K562 (cell line): ENCODE data around the gene LUZP1. TPM values are rescaled to one million over a fixed set of nuclear protein-coding genes. Genes with fewer than 3 reads are reported as not detected.

ENCODE experiments used
- ATAC-seq: fragments of 200-7000 bp; cut with Tn5 transposase; 3 replicates; pipeline ENCODE4 v1.9.1; 2020; ENCODE audit warnings: moderate library complexity
- BruUV-seq: library from RNA; stranded (reverse); fragments of 400-500 nt; replicated peaks from 2 replicates; lab custom pipeline; 2021; lab: Mats Ljungman, UMichigan
- CTCF ChIA-PET: fragments of 300-600 bp; formaldehyde crosslinking; extraction: SDS; loops from one replicate; lab custom pipeline; 2021; ENCODE audit warnings: low intra/inter-chr PET ratio; lab: Yijun Ruan, JAX
- POLR2A ChIA-PET: fragments of 300-600, 350-650 bp; sonication (Branson Sonifier 250); formaldehyde crosslinking; extraction: SDS; loops from one replicate; lab custom pipeline; 2021; ENCODE audit warnings: antibody characterized with exemption, inconsistent platforms; lab: Yijun Ruan, JAX
- DNase-seq, 4 experiments: peaks; one replicate each; pipeline versions ENCODE4 v3.0.0 to v3.0.0-alpha.2; 2011 to 2018; ENCODE audit warnings: low spot score in 3 of 4, mixed read lengths in 3 of 4; ENCODE audit errors: extremely low read depth in 1 of 4
- FAIRE-seq: peaks from 2 replicates; lab custom pipeline; 2011; peaks lifted over from hg19 to GRCh38; lab: Jason Lieb, UNC
- H2AFZ ChIP-seq: 2 replicates; pipeline ENCODE4 v1.6.0; 2011; ENCODE audit warnings: low read depth, low read length, control low read depth, inconsistent platforms
- H3K27ac ChIP-seq: fragments of 200-600 bp; 3 replicates; pipeline ENCODE4 v1.8.0; 2011; ENCODE audit warnings: low read depth, mild to moderate bottlenecking, control low read depth, inconsistent platforms, low read length, moderate library complexity, mixed read lengths; ENCODE audit errors: extremely low read depth
- H3K27me3 ChIP-seq, 2 experiments: fragments of 300-600 bp in 1 of 2; 2 replicates in 1 of 2; 3 replicates in 1 of 2; pipeline versions ENCODE4 v1.6.0 to v1.8.0; 2011; ENCODE audit warnings: inconsistent platforms in 2 of 2, low read length in 2 of 2, mild to moderate bottlenecking in 1 of 2, mixed read lengths in 1 of 2, moderate library complexity in 1 of 2; ENCODE audit not compliant: control insufficient read depth in 2 of 2, insufficient read depth in 2 of 2
- H3K36me3 ChIP-seq: fragments of 300-600 bp; 3 replicates; pipeline ENCODE4 v1.8.0; 2011; ENCODE audit warnings: mild to moderate bottlenecking, low read length, inconsistent platforms; ENCODE audit not compliant: control insufficient read depth, insufficient read depth
- H3K4me1 ChIP-seq, 2 experiments: fragments of 200-600 bp in 1 of 2; replicated peaks in 1 of 2; 2 replicates in 1 of 2; 3 replicates in 1 of 2; pipeline versions ENCODE4 v1.5.1 to v1.8.0; 2011; ENCODE audit warnings: inconsistent platforms in 2 of 2, low read length in 2 of 2, mild to moderate bottlenecking in 1 of 2, mixed read lengths in 1 of 2, moderate library complexity in 1 of 2; ENCODE audit not compliant: control insufficient read depth in 2 of 2, insufficient read depth in 2 of 2
- H3K4me2 ChIP-seq: 2 replicates; pipeline ENCODE4 v1.6.1; 2011; ENCODE audit warnings: low read length, control low read depth, inconsistent platforms, mixed read lengths; ENCODE audit not compliant: insufficient read depth
- H3K4me3 ChIP-seq: fragments of 200-600 bp; sonication (generic), shearing (Covaris generic); 2 replicates; pipeline ENCODE4 v1.5.1; 2016; ENCODE audit warnings: control low read depth, inconsistent platforms
- H3K79me2 ChIP-seq: fragments of 200-600 bp; 3 replicates; pipeline ENCODE4 v1.8.0; 2011; ENCODE audit warnings: low read length, inconsistent platforms; ENCODE audit not compliant: control insufficient read depth, insufficient read depth
- H3K9ac ChIP-seq, 2 experiments: 2 replicates each; pipeline versions ENCODE4 v1.6.0 to v1.6.1; 2011; ENCODE audit warnings: low read depth in 2 of 2, low read length in 2 of 2, control low read depth in 1 of 2, inconsistent platforms in 1 of 2, mild to moderate bottlenecking in 1 of 2, mixed read lengths in 1 of 2; ENCODE audit not compliant: insufficient read depth in 1 of 2
- H3K9me1 ChIP-seq: one replicate; pipeline ENCODE4 v1.6.0; 2011; ENCODE audit warnings: inconsistent platforms, mild to moderate bottlenecking, low read length, moderate library complexity; ENCODE audit not compliant: control insufficient read depth, insufficient read depth
- H3K9me3 ChIP-seq: replicated peaks from 2 replicates; pipeline ENCODE4 v1.5.1; 2011; ENCODE audit warnings: low read depth, low read length, inconsistent platforms; ENCODE audit not compliant: control insufficient read depth, insufficient read depth
- H4K20me1 ChIP-seq: replicated peaks from 2 replicates; pipeline ENCODE4 v1.6.1; 2011; ENCODE audit warnings: low read length, inconsistent platforms, mixed read lengths; ENCODE audit not compliant: control insufficient read depth, insufficient read depth
- ADNP ChIP-seq: fragments of 200-800 bp; sonication (Bioruptor generic); IDR thresholded peaks from 2 replicates; pipeline ENCODE4 v1.6.1; 2016; ENCODE audit warnings: missing genetic modification characterization, missing compliant biosample characterization
- BCOR ChIP-seq: fragments of 450-650 bp; IDR thresholded peaks from 2 replicates; pipeline ENCODE4 v1.6.1; 2016
- CHD7 ChIP-seq: fragments of 200-600 bp; sonication (generic); IDR thresholded peaks from one replicate; pipeline ENCODE4 v1.6.1; 2012; ENCODE audit warnings: mild to moderate bottlenecking, low read depth, low read length, inconsistent platforms
- GABPB2 ChIP-seq: fragments of 250-450 bp; sonication (Bioruptor Pico); conservative IDR thresholded peaks from 2 replicates; pipeline ENCODE4 v1.5.1; 2021; ENCODE audit warnings: mild to moderate bottlenecking
- NCOA4 ChIP-seq: fragments of 450-650 bp; IDR thresholded peaks from 2 replicates; pipeline ENCODE4 v1.6.1; 2018; ENCODE audit warnings: mild to moderate bottlenecking; ENCODE audit not compliant: partially characterized antibody
- PYGO2 ChIP-seq: fragments of 450-650 bp; IDR thresholded peaks from 2 replicates; pipeline ENCODE4 v1.6.1; 2016; ENCODE audit warnings: mild to moderate bottlenecking, missing genetic modification characterization, moderate library complexity, missing compliant biosample characterization
- RBM25 ChIP-seq: fragments of 200-400 bp; formaldehyde crosslinking; IDR thresholded peaks from 2 replicates; pipeline ENCODE4 v1.6.1; 2018; ENCODE audit warnings: low read length, low read depth, moderate library complexity; ENCODE audit not compliant: severe bottlenecking
- RUNX1 ChIP-seq: sonication (generic); IDR thresholded peaks from 2 replicates; pipeline ENCODE4 v1.6.1; 2016; ENCODE audit warnings: antibody characterized with exemption, low read depth
- SMARCA5 ChIP-seq: fragments of 450-650 bp; IDR thresholded peaks from 2 replicates; pipeline ENCODE4 v1.6.1; 2016
- ZNF133 ChIP-seq: fragments of 250-450 bp; sonication (Bioruptor Pico); IDR thresholded peaks from 2 replicates; pipeline ENCODE4 v1.4.0; 2020; ENCODE audit warnings: mild to moderate bottlenecking
- ZNF134 ChIP-seq: fragments of 250-450 bp; sonication (Bioruptor Pico); conservative IDR thresholded peaks from 2 replicates; pipeline ENCODE4 v1.4.0; 2020
- ZNF766 ChIP-seq: fragments of 200-800 bp; sonication (Bioruptor generic); conservative IDR thresholded peaks from 2 replicates; pipeline ENCODE4 v1.6.1; 2016; ENCODE audit warnings: missing genetic modification characterization, missing compliant biosample characterization
- ZNF778 ChIP-seq: fragments of 450-650 bp; formaldehyde crosslinking; IDR thresholded peaks from 2 replicates; pipeline ENCODE4 v1.4.0; 2020; ENCODE audit warnings: mild to moderate bottlenecking, moderate library complexity
- WGBS: fragments of 100-300 bp; shearing (Covaris generic); methylation state at CpG from one replicate; pipeline ENCODE4 v1.1.6; 2016; ENCODE audit warnings: low coverage, mixed read lengths; ENCODE audit not compliant: insufficient coverage; ENCODE audit errors: missing lambda C conversion rate; 5-methylcytosine and 5-hydroxymethylcytosine counted together
- in situ Hi-C: fragments of 300-500 bp; cut with MboI; formaldehyde crosslinking; loops from 4 replicates; pipeline ENCODE4 v1.15.0; 2018; ENCODE audit warnings: inconsistent platforms, mixed read lengths
- intact Hi-C: fragments of 100-400 bp; cut with micrococcal nuclease; formaldehyde crosslinking; loops from 2 replicates; pipeline ENCODE4 v1.14.2; 2022
- polyA plus RNA-seq, 8 experiments: library from polyadenylated mRNA; depleted of rRNA in 4 of 8; stranded (reverse) in 5 of 8; unstranded in 3 of 8; fragments of >200 nt; fragmentation: Nextera tagmentation in 2 of 8; fragmentation: Illumina TruSeq in 1 of 8; extraction: Ambion mirVana in 2 of 8; extraction: Trizol in 1 of 8; gene quantifications; 2 replicates each; pipeline versions ENCODE4 v1.2.1 to v1.2.3, GENCODE V29; 2011 to 2014; ENCODE audit warnings: inconsistent platforms in 1 of 8, missing spikeins in 1 of 8
- total RNA-seq, 7 experiments: library from RNA; depleted of rRNA in 6 of 7; stranded (reverse); fragments of >200 nt in 6 of 7; fragmentation: Illumina TruSeq in 2 of 7; extraction: Trizol in 2 of 7; gene quantifications; 2 replicates each; pipeline versions ENCODE4 v1.2.1 to v1.2.3, GENCODE V29; 2011 to 2021; ENCODE audit warnings: low replicate concordance in 1 of 7
- TF ChIP-seq, protein P1 (sequence below): sonication (generic); formaldehyde crosslinking; IDR thresholded peaks from 2 replicates; pipeline ENCODE4 v1.9.0; 2022; ENCODE audit warnings: mild to moderate bottlenecking, missing genetic modification reagents

LUZP1 gene
- total and polyA plus RNA-seq, 9 of the 15 experiments (the other 6 are each of a cell fraction or from before 2014, with no cell fraction given): 6.5 to 19.1 (median 12.4) TPM

- ATAC-seq: no peak
- no peak for TF ChIP-seq ZNF778 (CRISPR knock-in tag)
- TF ChIP-seq RUNX1: no peak
- TF ChIP-seq, protein P1, sequence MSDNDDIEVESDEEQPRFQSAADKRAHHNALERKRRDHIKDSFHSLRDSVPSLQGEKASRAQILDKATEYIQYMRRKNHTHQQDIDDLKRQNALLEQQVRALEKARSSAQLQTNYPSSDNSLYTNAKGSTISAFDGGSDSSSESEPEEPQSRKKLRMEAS: no peak
- no peak for TF ChIP-seq GABPB2 (CRISPR knock-in tag)
- TF ChIP-seq ZNF133: no peak
- no peak for TF ChIP-seq PYGO2 (tag)
- TF ChIP-seq ZNF134: no peak
- TF ChIP-seq SMARCA5: peak; percentile 89
- peak; percentile 92 for TF ChIP-seq RBM25
- TF ChIP-seq NCOA4: no peak
- peak; percentile 93 for TF ChIP-seq BCOR
- TF ChIP-seq ADNP (tag): peak; percentile 63; the same call in 1 of the 2 replicates
- no peak for TF ChIP-seq CHD7
- no peak for TF ChIP-seq ZNF766 (CRISPR knock-in tag)
These were observed 39.9 kb upstream of the LUZP1 start for GRCh38 chr1:23208527-23208926.

More at GRCh38 chr1:23208527-23208926, 39.9 kb upstream of the LUZP1 start:
- Histone ChIP-seq H3K4me3 (no peak overlapping the region), H3K27me3 (peaks cover 15 to 29% of the 10 kb centered on the region in 2 experiments; a peak in 4 of 5 replicates), H2AFZ (no peak overlapping the region), H3K9me1 (no peaks in the 10 kb centered on the region), H4K20me1 (no peaks in the 10 kb centered on the region), H3K4me2 (no peak overlapping the region), H3K9me3 (peaks cover 2% of the 10 kb centered on the region), H3K36me3 (no peaks in the 10 kb centered on the region), H3K79me2 (no peaks in the 10 kb centered on the region), H3K4me1 (no peaks in the 10 kb centered on the region; a peak in 1 of 5 replicates), H3K9ac (no peak overlapping the region), H3K27ac (no peak overlapping the region)
- BruUV-seq: no TSS peak
- POLR2A ChIA-PET: no interaction called here
- WGBS: 33% methylated on average over 2 of the region's 2 CpGs
- FAIRE-seq: no peak
- intact Hi-C loops: no loop called here
- DNase-seq: no peak
- in situ Hi-C loops: no loop called here
- CTCF ChIA-PET: no interaction called here
